Skeletal muscle cell (primary cell): ENCODE data around the gene RADX.
"Not testable (repeated sequence)": the region's sequence is repeated elsewhere in the genome, so short reads cannot be mapped to it uniquely, and the experiment has no call there.

Experiments used
- DNase-seq: peaks from one replicate; pipeline ENCODE4 v3.0.0-alpha.2; 2010; ENCODE audit warnings: low read depth
- H3K4me3 ChIP-seq: 2 replicates; pipeline ENCODE4 v1.5.1; 2011; ENCODE audit warnings: low read depth, mild to moderate bottlenecking, control low read depth, low read length, moderate library complexity

Gene RADX, protein sequence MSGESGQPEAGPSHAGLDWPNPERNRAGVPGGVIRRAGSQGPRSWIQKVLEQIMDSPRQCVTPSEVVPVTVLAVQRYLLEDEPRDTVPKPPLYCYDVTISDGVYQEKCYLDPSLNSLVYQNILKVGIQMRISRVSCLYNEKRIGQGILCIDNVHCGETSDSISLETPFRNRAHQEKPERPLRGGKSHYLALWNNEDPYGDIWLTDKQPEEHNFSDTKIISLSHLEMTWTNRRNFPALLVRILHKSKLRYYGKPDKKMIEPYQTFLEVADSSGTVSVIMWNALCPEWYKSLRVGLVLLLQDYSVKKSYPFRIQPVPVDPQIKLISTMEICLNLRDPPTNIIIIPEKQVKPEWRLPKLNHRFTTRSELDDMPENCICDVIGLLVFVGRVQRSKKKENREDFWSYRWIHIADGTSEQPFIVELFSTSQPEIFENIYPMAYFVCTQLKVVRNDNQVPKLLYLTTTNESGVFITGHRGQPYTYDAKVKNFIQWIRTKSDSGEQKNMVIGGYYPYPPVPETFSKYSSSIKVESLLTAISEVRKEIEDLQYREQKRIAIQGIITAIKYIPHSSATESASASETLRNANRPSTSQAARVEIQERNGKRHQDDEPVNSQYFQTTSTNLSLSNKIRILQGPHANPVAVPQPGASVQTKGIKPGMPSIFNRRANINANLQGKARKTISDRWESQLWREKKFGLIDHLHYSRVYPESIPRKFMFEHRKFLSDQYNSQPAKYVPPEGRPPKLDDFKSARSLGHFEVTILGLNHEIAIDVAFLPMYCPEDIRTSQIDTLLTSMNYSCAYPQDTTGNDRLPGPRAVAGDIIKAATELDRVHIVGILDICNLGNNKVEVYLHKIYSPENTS

DNA sequence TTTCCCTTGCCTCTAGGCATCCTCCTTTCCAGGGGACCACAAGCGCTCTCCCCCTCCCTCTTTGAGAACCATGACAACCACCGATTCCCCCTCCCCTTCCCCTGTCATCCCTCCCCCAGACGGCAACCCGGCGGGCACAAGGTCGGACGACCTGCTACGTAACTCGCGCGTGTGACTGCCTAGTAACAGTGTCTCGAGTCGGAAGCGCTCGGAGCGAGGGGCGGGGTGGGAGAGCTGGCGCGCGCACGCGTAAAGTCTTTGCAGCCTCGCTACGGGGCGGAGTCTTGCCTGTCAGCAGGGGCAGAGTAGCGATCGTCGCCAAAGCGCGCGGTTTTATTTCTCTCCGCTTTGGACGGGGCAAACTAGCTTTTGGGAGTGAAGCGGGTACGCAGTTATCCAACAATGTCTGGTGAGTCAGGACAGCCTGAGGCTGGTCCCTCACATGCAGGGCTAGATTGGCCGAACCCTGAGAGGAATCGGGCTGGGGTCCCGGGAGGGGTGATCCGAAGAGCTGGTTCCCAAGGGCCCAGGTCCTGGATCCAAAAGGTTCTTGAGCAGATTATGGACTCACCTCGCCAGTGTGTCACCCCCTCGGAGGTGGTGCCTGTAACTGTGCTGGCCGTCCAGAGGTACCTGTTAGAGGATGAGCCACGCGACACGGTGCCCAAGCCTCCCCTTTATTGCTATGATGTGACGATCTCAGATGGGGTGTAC lies at the start of gene RADX:
RADX (plus strand) TSS at position 300 of the 714 bp plus-strand sequence; CDS start at position 403, 103 bp downstream.
- DNase-seq = peak; percentile 25
- H3K4me3 ChIP-seq = peak within 1 kb of the TSS; percentile 63

DNA sequence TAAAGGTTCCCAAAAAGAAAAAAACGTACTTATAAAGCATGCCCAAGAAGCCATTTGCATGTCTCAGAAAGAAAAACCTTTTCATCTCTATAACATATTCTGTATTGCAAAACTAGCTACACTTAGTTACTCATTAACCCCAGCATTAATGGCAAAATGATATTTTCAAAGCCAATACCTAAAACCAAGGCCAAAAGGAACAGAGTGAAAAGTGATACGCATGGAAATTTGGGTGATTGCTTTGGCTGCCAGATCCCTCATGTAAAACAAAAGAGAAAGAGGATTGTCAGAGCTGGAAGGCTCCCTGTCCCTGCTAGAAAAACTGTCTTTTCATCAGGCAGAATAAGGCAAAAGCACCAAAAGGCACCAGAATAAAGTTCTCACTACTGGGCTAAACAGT lies 46.8 kb upstream of the RADX start:
- no peak overlapping the region for H3K4me3 ChIP-seq
- DNase-seq = no peak

DNA sequence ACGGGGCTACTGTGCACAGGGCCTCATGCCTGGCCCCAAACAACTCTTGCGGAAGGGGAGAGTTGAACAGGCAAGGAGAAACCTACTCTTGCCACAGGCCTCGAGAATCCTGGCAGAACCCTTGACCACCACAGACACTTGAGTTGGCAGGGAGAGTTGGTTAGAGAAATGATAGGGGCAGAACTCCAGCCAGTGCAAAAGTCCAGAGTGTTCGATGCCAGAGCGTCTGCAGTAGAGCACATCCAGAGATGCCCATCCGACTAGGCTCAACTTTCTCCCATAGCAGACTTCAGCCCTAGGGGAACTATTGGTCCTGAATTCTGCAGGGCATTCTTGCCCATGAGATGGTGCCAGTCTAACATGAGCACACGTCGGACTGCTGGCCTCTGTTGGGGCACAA lies 45.4 kb upstream of the RADX start:
- no peak overlapping the region for H3K4me3 ChIP-seq
- no peak for DNase-seq

DNA sequence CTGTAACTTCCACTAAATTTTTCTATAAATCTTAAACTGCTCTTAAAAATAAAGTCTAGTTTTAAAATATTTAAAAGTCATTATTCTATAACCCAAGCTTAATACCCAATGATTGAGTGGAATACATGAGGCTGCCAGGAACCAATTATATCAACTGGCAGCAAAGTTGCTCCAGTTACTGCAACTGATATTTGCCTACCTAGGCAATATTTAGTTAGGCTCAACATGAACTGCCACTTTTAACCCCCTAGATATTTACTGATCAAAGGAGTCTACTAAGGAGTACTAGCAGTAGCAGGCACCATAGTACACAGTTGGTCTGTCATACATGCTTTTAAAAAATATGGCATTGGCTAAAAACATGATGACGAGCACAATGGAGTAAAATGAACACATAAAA lies 29.9 kb upstream of the RADX start:
- H3K4me3 ChIP-seq = no peak overlapping the region
- DNase-seq = no peak

DNA sequence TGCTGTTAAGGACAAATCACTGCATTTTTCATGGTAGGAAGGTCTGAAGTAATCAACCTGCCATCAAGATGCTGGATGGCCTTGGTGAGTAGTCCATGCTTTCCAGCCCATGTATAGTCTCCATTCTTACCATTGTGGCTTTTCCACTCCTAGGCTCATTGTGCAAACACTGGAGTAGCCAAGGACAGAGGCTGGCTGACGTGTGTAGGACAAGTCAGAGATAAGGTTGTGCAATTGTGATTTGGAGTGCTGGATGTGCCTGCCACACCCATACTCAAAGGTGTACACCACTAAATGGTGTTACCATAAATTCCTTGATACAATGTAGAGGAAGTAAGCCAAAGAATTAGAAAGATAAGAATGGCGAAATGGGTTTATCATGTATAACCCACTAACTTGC lies 26.3 kb upstream of the RADX start:
- no peak for DNase-seq

DNA sequence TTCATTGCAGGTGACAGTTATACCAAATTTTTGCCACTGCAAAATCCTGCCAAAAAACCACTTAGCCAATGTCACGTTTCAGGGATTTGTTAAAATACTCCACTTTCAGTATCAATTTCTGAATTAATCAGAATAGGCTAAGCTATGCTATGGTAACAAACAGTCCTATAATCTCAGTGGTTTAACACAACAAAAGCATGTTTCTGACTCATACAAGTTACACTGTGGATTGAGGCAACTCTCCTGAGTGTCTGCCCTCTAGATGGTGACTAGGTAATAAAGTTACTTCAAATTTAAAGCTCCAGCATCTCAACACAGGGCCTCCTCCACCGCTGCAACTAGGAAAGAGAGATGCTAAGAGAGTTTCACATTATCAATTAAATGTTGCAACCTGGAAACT lies 23.0 kb upstream of the RADX start:
- no peak for DNase-seq
- H3K4me3 ChIP-seq = no peak overlapping the region

More for the DNA sequence above, 26.3 kb upstream of the RADX start:
- H3K4me3 ChIP-seq = no peak overlapping the region

DNA sequence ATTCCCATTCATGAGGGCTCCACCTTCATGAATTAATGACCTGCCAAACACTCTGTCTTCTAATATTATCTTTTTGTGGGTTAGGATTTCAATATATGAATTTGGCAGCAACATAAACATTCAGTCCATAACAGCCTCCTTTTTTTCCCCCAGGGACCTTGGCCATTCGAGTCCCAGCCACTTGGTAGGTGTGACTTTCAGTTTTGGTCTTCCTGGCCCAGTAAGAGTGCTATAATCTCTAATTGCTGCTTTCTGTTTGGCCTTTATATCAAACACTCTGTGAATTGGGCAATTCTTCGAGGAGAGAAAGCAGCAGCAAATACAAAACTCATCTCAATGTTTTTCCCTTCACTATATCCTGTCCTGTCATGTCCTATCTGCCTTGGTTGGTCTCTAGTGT lies 12.4 kb upstream of the RADX start:
- H3K4me3 ChIP-seq = no peak overlapping the region
- no peak for DNase-seq

DNA sequence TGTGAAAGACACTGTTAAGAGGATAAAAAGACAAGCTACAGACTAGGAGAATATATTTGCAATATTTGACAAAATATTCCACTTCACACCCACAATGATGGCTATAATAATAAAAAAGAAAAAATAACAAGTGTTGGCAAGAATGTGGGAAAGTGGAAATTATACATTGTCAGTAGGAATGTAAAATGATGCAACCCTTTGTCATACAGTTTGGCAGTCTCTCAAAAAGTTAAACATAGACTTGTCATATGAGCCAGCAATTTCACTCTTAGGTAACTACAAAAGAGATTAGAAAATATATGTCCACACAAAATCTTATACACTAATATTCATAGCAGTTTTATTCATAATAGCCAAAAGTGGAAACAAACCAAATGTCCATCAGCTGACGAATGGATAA lies 5.2 kb upstream of the RADX start:
- no peak for DNase-seq
- H3K4me3 ChIP-seq = no peak overlapping the region

DNA sequence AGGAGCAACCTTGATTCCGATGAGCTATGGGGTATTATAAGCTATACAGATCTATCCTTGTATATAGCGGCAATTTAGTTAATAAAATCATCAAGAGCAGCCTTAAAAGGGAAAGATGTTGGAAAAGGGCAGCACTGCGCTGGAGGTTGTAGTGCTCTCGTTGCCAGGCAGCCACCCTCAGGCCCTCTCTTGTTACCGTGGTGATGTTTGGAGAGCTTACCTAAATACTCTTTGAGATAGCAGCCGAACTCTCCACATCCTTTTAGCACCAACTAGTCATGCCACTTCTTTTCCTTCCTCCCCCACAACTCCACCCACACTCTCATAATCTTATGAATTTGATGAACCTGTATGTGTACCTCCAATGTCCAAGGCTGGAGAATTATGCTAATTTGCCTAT lies 3.8 kb upstream of the RADX start:
- H3K4me3 ChIP-seq = no peak overlapping the region
- no peak for DNase-seq

DNA sequence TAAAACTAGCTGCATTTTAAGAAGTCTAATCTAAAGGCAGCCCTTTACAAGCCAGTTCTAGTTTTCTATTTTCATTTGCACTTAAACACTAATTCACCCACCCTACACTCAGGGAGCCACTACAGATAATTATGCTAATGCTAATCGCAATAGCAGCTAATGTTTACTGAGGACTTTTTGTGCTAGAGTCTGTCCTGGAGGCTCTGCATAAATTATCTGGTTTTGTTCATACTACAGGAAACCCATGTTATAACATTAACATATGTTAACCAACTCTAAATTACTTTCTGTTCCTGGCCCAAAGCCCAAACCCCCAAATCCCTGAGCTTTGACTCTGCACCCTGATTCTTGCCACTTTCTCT lies 480 bp upstream of the RADX start:
- DNase-seq = no peak
- peak overlapping the region; percentile 63 for H3K4me3 ChIP-seq

DNA sequence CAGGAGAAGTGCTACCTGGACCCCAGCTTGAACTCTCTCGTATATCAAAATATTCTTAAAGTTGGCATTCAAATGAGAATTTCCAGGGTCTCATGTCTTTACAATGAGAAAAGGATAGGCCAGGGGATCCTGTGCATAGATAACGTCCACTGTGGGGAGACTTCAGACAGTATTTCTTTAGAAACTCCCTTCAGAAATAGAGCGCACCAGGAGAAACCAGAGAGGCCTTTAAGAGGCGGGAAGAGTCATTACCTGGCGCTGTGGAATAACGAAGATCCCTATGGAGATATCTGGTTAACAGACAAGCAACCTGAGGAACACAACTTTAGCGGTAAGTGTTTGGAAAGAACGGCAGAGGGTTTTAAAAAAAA lies 600 bp downstream of the RADX start:
- no peak for DNase-seq

DNA sequence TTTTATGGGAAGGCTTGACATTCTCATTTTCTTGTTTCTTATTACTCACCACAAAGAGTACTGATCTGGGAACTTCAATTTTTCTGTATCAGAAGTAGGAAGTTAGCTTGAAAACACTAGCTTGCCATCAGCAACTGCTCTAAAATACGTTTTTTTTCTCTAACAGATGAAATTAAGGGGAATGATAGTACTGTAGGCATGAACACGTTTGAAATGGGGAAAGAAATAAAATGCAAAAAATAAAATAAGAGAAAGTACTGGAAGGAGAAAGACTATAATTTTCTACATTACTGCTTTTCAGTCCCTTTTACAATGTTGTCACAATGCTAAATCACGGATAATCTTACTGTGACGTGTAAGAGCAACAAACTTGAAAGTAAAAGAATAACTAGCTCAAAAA lies 1.5 kb downstream of the RADX start:
- no peak for DNase-seq
- H3K4me3 ChIP-seq = peak overlapping the region; percentile 63

More for the DNA sequence above, 600 bp downstream of the RADX start:
- peak overlapping the region; percentile 63 for H3K4me3 ChIP-seq

DNA sequence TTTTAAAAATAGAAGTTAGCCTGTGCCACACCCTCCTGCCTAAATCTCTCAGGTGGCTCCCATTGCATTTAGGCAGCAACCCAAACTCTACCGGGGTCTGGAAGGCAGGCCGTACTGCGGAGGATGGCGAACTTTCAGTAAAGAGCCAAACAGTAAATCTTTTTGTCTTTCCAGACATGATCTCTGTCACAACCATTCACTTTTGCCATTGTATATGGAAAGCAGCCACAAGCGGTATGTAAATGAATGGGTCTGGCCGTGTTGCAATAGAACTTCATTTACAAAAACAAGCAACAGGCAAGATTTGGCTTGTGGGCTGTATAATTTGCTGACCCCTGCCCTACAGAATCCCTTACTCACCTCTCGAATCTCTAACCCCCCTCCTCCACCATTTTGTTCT lies 3.3 kb downstream of the RADX start:
- H3K4me3 ChIP-seq = no peak overlapping the region
- no peak for DNase-seq

DNA sequence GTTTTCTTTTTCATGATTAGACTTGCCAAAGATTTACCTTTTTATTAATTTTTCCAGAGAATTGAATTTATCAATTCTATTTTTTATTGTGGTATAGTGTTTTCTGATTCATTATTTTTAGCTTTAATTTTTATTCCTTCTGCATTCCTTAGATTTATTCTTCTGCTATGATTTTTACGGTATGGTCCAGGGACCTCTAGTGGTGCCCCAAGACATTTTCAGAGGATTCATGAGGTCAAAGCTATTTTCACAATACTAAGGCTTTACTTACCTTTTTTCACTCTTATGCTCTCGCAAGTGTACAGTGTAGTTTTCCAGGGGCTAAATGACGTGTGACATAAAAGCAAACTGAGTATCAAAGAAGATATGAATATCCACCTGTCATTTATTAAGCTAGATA lies 8.0 kb downstream of the RADX start:
- H3K4me3 ChIP-seq = no peak overlapping the region
- DNase-seq = no peak

DNA sequence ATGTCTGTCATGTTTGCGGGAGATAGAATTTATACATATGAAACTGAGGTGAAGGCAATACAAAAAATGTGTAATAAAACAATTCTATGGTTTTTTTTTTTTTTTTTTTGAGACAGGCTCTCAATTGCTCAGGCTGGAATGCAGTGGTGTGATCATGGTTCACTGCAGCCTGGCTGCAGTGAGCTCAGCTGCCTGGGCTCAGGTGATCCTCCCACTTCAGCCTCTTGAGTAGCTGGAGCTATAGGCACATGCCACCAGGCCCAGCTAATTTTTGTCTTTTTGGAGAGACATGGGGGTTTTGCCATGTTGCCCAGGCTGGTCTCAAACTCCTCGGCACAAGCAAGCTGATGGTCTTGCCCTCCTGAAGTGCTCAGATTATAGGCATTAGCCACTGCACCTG lies 10.1 kb downstream of the RADX start:
- no peak for DNase-seq
- no peak overlapping the region for H3K4me3 ChIP-seq

DNA sequence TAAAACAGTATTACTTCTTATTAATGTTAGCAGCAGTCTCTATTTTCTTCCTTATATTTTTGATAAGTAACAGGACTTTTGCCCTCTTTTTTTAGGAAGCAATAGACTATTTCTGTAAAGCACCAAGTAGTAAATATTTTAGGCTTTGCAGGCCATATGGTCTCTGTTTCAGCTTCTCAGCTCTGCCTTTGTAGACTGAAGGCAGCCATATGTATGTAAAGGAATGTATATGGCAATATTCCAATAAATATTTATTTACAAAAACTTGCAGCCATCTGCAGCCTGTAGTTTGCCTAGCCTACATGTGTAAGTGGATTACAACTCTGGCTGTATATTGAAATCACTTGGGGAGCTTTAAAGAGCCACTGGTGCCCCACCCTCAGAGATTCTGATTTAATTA lies 15.0 kb downstream of the RADX start:
- DNase-seq = no peak
- H3K4me3 ChIP-seq = no peak overlapping the region

DNA sequence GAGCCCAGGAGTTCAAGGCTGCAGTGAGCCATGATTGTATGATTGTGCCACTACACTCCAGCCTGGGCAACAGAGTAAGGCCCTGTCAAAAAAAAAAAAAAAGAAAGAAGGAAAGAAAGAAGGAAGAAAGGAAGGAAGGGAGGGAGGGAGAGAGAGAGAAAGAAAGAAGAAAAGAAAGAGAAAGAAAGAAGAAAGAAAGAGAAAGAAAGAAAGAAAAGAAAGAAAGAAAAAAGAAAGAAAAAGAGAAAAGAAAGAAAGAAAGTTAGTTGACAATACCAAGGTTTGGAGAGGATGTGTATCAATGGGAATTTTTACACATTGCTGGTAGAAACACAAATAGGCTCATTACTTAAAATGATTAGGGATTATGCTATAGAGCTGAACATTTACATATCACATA lies 19.8 kb downstream of the RADX start:
- DNase-seq = no peak
- no peak overlapping the region for H3K4me3 ChIP-seq

DNA sequence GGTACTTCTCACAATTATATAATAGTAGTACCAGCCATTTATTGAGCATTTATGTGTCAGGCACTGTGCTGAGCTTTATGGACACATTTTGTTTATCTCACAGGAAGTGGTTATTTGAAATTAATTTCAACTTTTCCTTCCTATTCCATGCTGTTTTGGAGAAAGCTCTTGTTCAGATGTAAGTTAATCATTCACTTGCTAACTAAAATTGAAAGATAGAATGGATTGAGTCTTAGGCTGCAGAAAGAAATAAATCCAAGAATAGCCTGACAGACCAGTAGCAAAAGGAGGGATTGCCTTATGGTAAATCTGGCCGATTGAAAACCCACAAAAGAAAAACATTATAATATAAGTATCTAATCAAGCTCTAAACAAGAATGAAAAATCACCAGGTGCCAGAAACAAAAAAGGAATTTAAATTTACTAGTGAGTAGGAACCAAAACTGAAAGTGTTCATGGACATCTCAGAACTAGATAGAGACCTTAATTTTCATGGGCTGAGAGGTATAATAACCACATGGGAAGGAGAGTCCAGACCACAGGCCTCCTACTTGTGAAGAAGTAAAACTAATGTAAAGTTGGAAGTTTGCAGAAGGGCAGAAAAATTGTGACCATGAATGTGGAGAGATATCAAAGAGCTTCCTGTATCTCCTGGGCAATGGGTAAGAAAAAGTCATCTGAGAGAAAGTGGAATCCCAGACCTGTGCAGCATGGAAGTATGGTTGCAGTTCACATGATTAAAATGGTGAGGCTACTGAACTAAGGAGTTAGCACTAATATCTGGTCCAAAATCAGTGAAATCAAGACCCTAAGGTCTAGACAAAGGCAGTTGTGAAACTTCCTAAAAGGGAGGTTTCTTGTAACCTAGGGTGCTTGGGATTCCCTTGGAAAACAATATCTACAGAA lies 38.0 kb downstream of the RADX start:
- no peak overlapping the region for H3K4me3 ChIP-seq
- DNase-seq = no peak

DNA sequence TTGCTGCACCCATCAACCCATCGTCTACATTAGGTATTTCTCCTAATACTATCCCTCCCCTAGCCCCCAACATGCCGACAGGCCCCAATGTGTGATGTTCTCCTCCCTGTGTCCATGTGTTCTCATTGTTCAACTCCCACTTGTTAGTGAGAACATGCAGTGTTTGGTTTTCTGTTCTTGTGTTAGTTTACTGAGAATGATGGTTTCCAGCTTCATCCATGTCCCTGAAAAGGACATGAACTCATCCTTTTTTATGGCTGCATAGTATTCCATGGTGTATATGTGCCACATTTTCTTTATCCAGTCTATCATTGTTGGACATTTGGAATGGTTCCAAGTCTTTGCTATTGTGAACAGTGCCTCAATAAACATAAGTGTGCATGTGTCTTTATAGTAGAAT lies 41.8 kb downstream of the RADX start:
- H3K4me3 ChIP-seq, DNase-seq: not testable (repeated sequence)
